ENCODE results near the gene VPS37C. TPM values are rescaled to one million over a fixed set of nuclear protein-coding genes. Genes with fewer than 3 reads are reported as not detected.
"Not testable (repeated sequence)": the region's sequence is repeated elsewhere in the genome, so short reads cannot be mapped to it uniquely, and the experiment has no call there.

The VPS37C gene
- 10.0 TPM for total RNA-seq
- polyA plus RNA-seq (ENCODE audit: insufficient read depth in 1 of 8, insufficient read length in 8 of 8, low replicate concordance in 1 of 8) = 10 to 100 TPM; 14.4 to 19.8 (median 18.0) TPM
- long read RNA-seq, donor 1, partial matches to known transcripts = 0 of 3 reads
- long read RNA-seq, donor 1, other reads (novel, unspliced or antisense) = 0 of 3 reads
- long read RNA-seq, donor 2 = 0 reads
- long read RNA-seq, donor 3, transcript VPS37C-201 (5 exons, 2,865 nt) = major isoform, 12 of 12 reads
- long read RNA-seq, donor 3, partial matches to known transcripts = 0 of 12 reads
- long read RNA-seq, donor 3, other reads (novel, unspliced or antisense) = 0 of 12 reads
- long read RNA-seq, donor 4, partial matches to known transcripts = 0 of 4 reads
- long read RNA-seq, donor 4, other reads (novel, unspliced or antisense) = 0 of 4 reads
- long read RNA-seq, donor 5, transcript VPS37C-201 (5 exons, 2,865 nt) = major isoform, 19 of 20 reads
- long read RNA-seq, donor 5, partial matches to known transcripts = 0 of 20 reads
- long read RNA-seq, donor 5, other reads (novel, unspliced or antisense) = 0 of 20 reads
- long read RNA-seq, donor 6, transcript VPS37C-201 (5 exons, 2,865 nt) = major isoform, 17 of 18 reads
- long read RNA-seq, donor 6, partial matches to known transcripts = 0 of 18 reads
- long read RNA-seq, donor 6, other reads (novel, unspliced or antisense) = 0 of 18 reads
- long read RNA-seq, donor 7, transcript VPS37C-201 (5 exons, 2,865 nt) = major isoform, 7 of 8 reads
- long read RNA-seq, donor 7, partial matches to known transcripts = 0 of 8 reads
- long read RNA-seq, donor 7, other reads (novel, unspliced or antisense) = 0 of 8 reads
- long read RNA-seq, donor 8, partial matches to known transcripts = 0 of 2 reads
- long read RNA-seq, donor 8, other reads (novel, unspliced or antisense) = 0 of 2 reads
- long read RNA-seq, donor 9, partial matches to known transcripts = 0 of 5 reads
- long read RNA-seq, donor 9, other reads (novel, unspliced or antisense) = 0 of 5 reads
- long read RNA-seq, donor 10, transcript VPS37C-201 (5 exons, 2,865 nt) = major isoform, 6 of 6 reads
- long read RNA-seq, donor 10, partial matches to known transcripts = 0 of 6 reads
- long read RNA-seq, donor 10, other reads (novel, unspliced or antisense) = 0 of 6 reads
- long read RNA-seq, donor 11, transcript VPS37C-201 (5 exons, 2,865 nt) = major isoform, 7 of 7 reads
- long read RNA-seq, donor 11, partial matches to known transcripts = 0 of 7 reads
- long read RNA-seq, donor 11, other reads (novel, unspliced or antisense) = 0 of 7 reads

DNA sequence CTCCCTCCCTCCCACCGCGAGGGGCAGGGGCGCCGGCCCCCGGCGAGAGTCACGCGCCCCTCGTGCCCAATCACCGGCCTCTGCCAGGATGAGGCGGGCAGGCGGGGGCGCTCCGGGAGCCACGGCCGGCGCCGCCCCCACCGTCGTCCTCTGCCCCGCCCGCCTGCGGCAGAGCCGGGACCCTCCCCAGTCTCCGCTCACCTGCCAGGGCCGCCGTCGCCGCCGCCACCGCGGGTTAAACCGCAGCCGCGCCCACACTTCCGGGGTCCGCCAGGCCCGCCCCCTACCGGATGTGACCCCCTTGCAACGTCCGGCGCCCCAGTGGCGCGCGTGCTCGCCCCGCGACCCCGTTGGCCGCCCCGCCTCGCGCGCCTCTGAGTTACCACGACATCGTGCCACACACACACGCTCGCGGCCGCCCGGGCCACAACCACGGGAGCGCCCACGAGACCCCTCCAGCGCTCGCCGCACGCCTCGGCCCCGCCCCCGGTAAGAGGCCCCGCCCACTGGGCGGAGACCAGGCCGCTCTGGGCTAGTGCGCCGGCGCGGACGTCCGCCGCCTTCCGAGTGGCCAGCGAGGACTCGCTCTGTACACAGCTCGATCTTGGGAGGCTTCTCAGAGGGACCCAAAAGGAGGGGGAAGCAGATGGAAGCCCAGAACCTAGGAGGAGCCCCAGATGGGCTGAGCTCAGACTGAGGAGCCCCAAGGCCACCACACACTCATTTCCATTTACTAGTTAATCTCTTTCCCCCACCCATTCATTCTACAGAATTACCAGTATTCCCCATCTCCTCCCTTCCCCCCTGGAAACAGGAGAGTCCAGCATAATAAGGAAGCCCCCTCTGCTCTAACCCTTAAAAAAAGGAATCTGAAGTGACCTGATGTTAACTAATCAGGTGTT is at the start of gene VPS37C:
Gene VPS37C, minus strand, starts transcription at position 237 of the 902 bp plus-strand sequence. CDS start 22,597 bp downstream, outside the sequence.
- Histone ChIP-seq H3K27me3 (ENCODE audit: control insufficient read depth, insufficient read depth, low read length) (no peaks in the 10 kb centered on the region), H3K4me1 (ENCODE audit: control insufficient read depth, insufficient read depth, low read length) (peaks cover 18% of the 10 kb centered on the region), H3K36me3 (ENCODE audit: control insufficient read depth, insufficient read depth, low read length) (peaks cover 2% of the 10 kb centered on the region), H3K27ac (ENCODE audit: low read length) (peak within 1 kb of the TSS; percentile 86), H3K4me3 (ENCODE audit: low read length) (peak within 1 kb of the TSS; percentile 64), H3K9me3 (replicated peaks; ENCODE audit: control insufficient read depth, low read depth, low read length) (no peaks in the 10 kb centered on the region)
- under 1% methylated on average over 81 of the region's 85 CpGs for WGBS (ENCODE audit: insufficient coverage)
- peak; percentile 95 for DNase-seq

- DNase-seq; H3K36me3 ChIP-seq (ENCODE audit: control insufficient read depth, insufficient read depth, low read length); H3K9me3 ChIP-seq (replicated peaks; ENCODE audit: control insufficient read depth, low read depth, low read length); H3K27ac ChIP-seq (ENCODE audit: low read length); H3K4me1 ChIP-seq (ENCODE audit: control insufficient read depth, insufficient read depth, low read length); H3K27me3 ChIP-seq (ENCODE audit: control insufficient read depth, insufficient read depth, low read length); H3K4me3 ChIP-seq (ENCODE audit: low read length): not testable (repeated sequence)
- WGBS (ENCODE audit: insufficient coverage) = no CpG with 5 or more reads among the region's 6 CpGs
These were observed 49.4 kb upstream of the VPS37C start for GRCh38 chr11:61210629-61211028.

DNA sequence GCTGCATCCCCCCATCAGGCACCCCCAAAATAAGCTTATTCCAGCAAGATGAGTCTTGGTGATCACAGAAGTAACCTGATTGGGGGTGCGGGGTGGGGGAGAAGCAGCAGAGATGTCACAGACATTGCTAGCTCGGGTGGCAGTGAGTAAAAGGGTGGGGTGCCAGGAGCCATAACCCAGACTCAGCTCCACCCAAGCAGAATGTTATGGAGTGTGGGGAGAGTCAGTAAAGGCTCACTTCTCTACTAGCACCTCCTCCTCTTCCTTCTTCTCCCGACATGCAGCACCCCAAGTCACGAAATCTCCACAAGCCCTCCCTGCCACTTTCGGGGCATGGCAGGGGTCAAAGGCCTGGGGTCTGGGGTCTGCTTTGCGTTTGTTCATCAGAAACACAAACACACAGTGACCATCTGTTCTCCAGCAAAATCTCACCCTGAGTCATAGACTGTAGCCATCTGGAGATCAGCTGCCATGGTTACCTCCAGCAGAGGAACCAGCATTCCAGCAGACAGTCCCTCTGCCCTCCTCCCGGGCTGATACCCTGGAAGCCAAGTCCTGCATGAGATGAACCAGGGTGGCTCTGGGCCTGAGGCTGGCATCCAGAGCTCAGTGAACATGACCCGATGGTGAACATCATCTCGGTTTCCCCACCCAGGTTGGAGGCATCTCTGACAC is 46.5 kb upstream of the VPS37C start:
- H3K27me3 ChIP-seq (ENCODE audit: control insufficient read depth, insufficient read depth, low read length); DNase-seq; H3K9me3 ChIP-seq (replicated peaks; ENCODE audit: control insufficient read depth, low read depth, low read length); H3K4me3 ChIP-seq (ENCODE audit: low read length); H3K27ac ChIP-seq (ENCODE audit: low read length); H3K4me1 ChIP-seq (ENCODE audit: control insufficient read depth, insufficient read depth, low read length); H3K36me3 ChIP-seq (ENCODE audit: control insufficient read depth, insufficient read depth, low read length): not testable (repeated sequence)
- WGBS (ENCODE audit: insufficient coverage) = no CpG with 5 or more reads among the region's 9 CpGs

DNA sequence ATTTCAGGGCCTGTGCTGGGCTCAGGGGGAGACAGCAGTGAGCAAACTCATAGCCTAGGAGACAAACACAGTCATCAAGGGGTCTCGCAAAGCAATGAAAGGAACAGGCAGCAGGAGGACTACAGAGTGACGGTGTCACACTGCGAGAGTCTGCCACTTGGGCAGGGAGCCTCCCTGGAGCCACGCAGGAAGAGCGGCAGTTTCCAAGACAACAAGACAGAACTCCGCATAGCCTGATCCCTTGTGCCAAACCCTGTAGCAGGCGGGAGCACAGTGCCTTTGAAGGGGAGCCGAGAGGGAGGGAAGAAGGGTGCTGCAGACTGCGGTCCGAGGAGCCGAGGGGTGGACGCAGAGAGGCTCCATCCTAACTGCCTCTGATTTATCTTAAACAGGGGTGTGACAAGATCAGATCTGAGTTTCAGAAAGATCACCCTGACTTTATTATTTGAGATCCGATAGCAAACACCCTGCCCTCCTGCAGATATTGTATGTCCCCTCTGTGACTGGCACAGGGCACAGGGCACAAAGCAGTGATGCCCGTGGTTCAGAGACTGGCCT is 43.4 kb upstream of the VPS37C start:
- H3K4me1 ChIP-seq (ENCODE audit: control insufficient read depth, insufficient read depth, low read length); H3K4me3 ChIP-seq (ENCODE audit: low read length); H3K9me3 ChIP-seq (replicated peaks; ENCODE audit: control insufficient read depth, low read depth, low read length); H3K27me3 ChIP-seq (ENCODE audit: control insufficient read depth, insufficient read depth, low read length); H3K27ac ChIP-seq (ENCODE audit: low read length); DNase-seq; H3K36me3 ChIP-seq (ENCODE audit: control insufficient read depth, insufficient read depth, low read length): not testable (repeated sequence)
- WGBS (ENCODE audit: insufficient coverage) = 51% methylated on average over 9 of the region's 14 CpGs

GRCh38 chr11:61203873-61204272 is 42.6 kb upstream of the VPS37C start:
- not testable (repeated sequence) for DNase-seq; H3K36me3 ChIP-seq (ENCODE audit: control insufficient read depth, insufficient read depth, low read length); H3K9me3 ChIP-seq (replicated peaks; ENCODE audit: control insufficient read depth, low read depth, low read length); H3K27ac ChIP-seq (ENCODE audit: low read length); H3K27me3 ChIP-seq (ENCODE audit: control insufficient read depth, insufficient read depth, low read length); H3K4me3 ChIP-seq (ENCODE audit: low read length); H3K4me1 ChIP-seq (ENCODE audit: control insufficient read depth, insufficient read depth, low read length)
- WGBS (ENCODE audit: insufficient coverage) = no CpG with 5 or more reads among the region's 5 CpGs

GRCh38 chr11:61202950-61203746 is 41.9 kb upstream of the VPS37C start, which contains the start of gene PGA3:
Gene PGA3, plus strand, starts transcription at chr11:61203515. Its CDS starts 50 bp downstream, at chr11:61203565.
- not testable (repeated sequence) for H3K27me3 ChIP-seq (ENCODE audit: control insufficient read depth, insufficient read depth, low read length); H3K27ac ChIP-seq (ENCODE audit: low read length); H3K4me1 ChIP-seq (ENCODE audit: control insufficient read depth, insufficient read depth, low read length); DNase-seq; H3K36me3 ChIP-seq (ENCODE audit: control insufficient read depth, insufficient read depth, low read length); H3K9me3 ChIP-seq (replicated peaks; ENCODE audit: control insufficient read depth, low read depth, low read length); H3K4me3 ChIP-seq (ENCODE audit: low read length)
- 75% methylated on average over 5 of the region's 18 CpGs for WGBS (ENCODE audit: insufficient coverage)

- Histone ChIP-seq H3K9me3 (replicated peaks; ENCODE audit: control insufficient read depth, low read depth, low read length) (peaks cover 2% of the 10 kb centered on the region), H3K27me3 (ENCODE audit: control insufficient read depth, insufficient read depth, low read length) (peaks cover 2% of the 10 kb centered on the region), H3K4me1 (ENCODE audit: control insufficient read depth, insufficient read depth, low read length) (no peaks in the 10 kb centered on the region), H3K27ac (ENCODE audit: low read length) (no peak overlapping the region), H3K4me3 (ENCODE audit: low read length) (no peak overlapping the region), H3K36me3 (ENCODE audit: control insufficient read depth, insufficient read depth, low read length) (no peaks in the 10 kb centered on the region)
- DNase-seq = no peak
- WGBS (ENCODE audit: insufficient coverage) = 72% methylated on average over 13 of the region's 14 CpGs
These were observed 40.2 kb upstream of the VPS37C start for GRCh38 chr11:61201476-61201875.

DNA sequence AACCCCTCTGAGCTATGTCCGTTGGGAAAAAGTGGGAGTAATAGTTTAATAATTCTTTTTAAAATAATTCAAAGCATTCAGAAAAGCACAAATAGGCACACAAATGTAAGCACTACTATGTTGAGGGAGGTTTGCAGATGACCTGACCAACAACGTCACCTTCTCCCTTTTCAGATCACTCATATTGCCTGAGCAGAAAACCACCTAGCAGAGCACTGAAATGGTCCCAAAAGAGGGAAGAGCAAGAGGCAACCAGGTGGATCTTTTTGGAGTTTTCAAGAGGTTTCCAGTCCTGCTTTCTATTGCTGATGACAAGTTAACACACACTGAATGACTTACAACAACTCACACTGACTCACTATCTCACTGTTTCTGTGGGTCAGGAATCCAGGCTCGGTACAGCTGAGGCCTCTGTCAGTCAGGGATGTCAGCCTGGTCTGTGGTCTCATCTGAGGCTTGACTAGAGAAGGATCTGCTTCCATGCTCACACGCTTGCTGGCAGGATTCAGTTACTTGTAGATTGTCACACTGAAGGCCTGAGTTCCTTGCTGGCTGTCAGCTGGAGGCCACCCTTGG is 37.8 kb upstream of the VPS37C start:
- no peaks in the 10 kb centered on the region for H3K4me1 ChIP-seq (ENCODE audit: control insufficient read depth, insufficient read depth, low read length)
- H3K27ac ChIP-seq (ENCODE audit: low read length) = no peak overlapping the region
- peaks cover 4% of the 10 kb centered on the region for H3K27me3 ChIP-seq (ENCODE audit: control insufficient read depth, insufficient read depth, low read length)
- WGBS (ENCODE audit: insufficient coverage) = 79% methylated on average over 2 of the region's 4 CpGs
- H3K4me3 ChIP-seq (ENCODE audit: low read length) = no peak overlapping the region
- peaks cover 2% of the 10 kb centered on the region for H3K9me3 ChIP-seq (replicated peaks; ENCODE audit: control insufficient read depth, low read depth, low read length)
- no peaks in the 10 kb centered on the region for H3K36me3 ChIP-seq (ENCODE audit: control insufficient read depth, insufficient read depth, low read length)
- DNase-seq = no peak
